ENCODE data around the gene MED17. TPM values are rescaled to one million over a fixed set of nuclear protein-coding genes. Genes with fewer than 3 reads are reported as not detected.

Gene MED17
- polyA plus RNA-seq, 1 donor from 2014 or later = 82.7 TPM

- peaks cover 11% of the 10 kb centered on the region for H3K36me3 ChIP-seq (ENCODE audit: insufficient read depth, low read length)
- no peaks in the 10 kb centered on the region for H3F3A ChIP-seq (ENCODE audit: insufficient read depth, low read length, poor library complexity, severe bottlenecking)
- peak overlapping the region; percentile 64 for H3K4me2 ChIP-seq (ENCODE audit: low read length)
- no peaks in the 10 kb centered on the region for H3K9me3 ChIP-seq (ENCODE audit: low read length)
- peaks cover 46% of the 10 kb centered on the region for H3K79me2 ChIP-seq (replicated peaks; ENCODE audit: insufficient read depth, low read length)
- H3K9me2 ChIP-seq (ENCODE audit: insufficient read depth, low read length) = no peaks in the 10 kb centered on the region
- no peak overlapping the region for H2AFZ ChIP-seq (ENCODE audit: low read depth, low read length)
- no peak overlapping the region for H3K9ac ChIP-seq (ENCODE audit: low read length)
- H3K27me3 ChIP-seq (ENCODE audit: insufficient read depth, low read depth, low read length) = no peaks in the 10 kb centered on the region
- H4K20me1 ChIP-seq (ENCODE audit: insufficient read depth) = no peaks in the 10 kb centered on the region
- TF ChIP-seq POLR2AphosphoS5 (IDR thresholded peaks at IDR 0.05) = no peak
- no peak for TF ChIP-seq CTCF (IDR thresholded peaks at IDR 0.05; ENCODE audit: poor library complexity, severe bottlenecking)
- TF ChIP-seq EZH2 (IDR thresholded peaks at IDR 0.05; ENCODE audit: borderline replicate concordance, insufficient read depth, low read length, poor library complexity, severe bottlenecking) = no peak
- TF ChIP-seq REST (IDR thresholded peaks at IDR 0.05; ENCODE audit: borderline replicate concordance) = no peak
- no peak for TF ChIP-seq RAD21 (conservative IDR thresholded peaks at IDR 0.05)
- no peak overlapping the region for H3K27ac ChIP-seq (ENCODE audit: low read length)
- H3K4me3 ChIP-seq (ENCODE audit: low read length) = peak overlapping the region; percentile 87
Measured at GRCh38 chr11:93738647-93739081, 45.4 kb upstream of the MED17 start.

GRCh38 chr11:93740031-93740729 is 43.9 kb upstream of the MED17 start:
- Histone ChIP-seq H3K4me3 (ENCODE audit: low read length) (peak overlapping the region; percentile 87), H3K9me3 (ENCODE audit: low read length) (no peaks in the 10 kb centered on the region)
- TF ChIP-seq EZH2 (IDR thresholded peaks at IDR 0.05; ENCODE audit: borderline replicate concordance, insufficient read depth, low read length, poor library complexity, severe bottlenecking) = no peak
- TF ChIP-seq RAD21 (conservative IDR thresholded peaks at IDR 0.05) = no peak
- no peak for TF ChIP-seq CTCF (IDR thresholded peaks at IDR 0.05; ENCODE audit: poor library complexity, severe bottlenecking)
- TF ChIP-seq REST (IDR thresholded peaks at IDR 0.05; ENCODE audit: borderline replicate concordance) = no peak
- no peak for TF ChIP-seq MXI1 (conservative IDR thresholded peaks at IDR 0.05; ENCODE audit: poor library complexity, severe bottlenecking)
- TF ChIP-seq TAF1 (IDR thresholded peaks at IDR 0.05; ENCODE audit: low read depth) = no peak
- TF ChIP-seq EP300 (conservative IDR thresholded peaks at IDR 0.05; ENCODE audit: poor library complexity, severe bottlenecking) = no peak
- TF ChIP-seq POLR2AphosphoS5 (IDR thresholded peaks at IDR 0.05) = no peak

More at GRCh38 chr11:93740031-93740729, 43.9 kb upstream of the MED17 start:
- Histone ChIP-seq H3K27ac (ENCODE audit: low read length) (peak overlapping the region; percentile 91), H3K9ac (ENCODE audit: low read length) (peak overlapping the region; percentile 92), H3K9me2 (ENCODE audit: insufficient read depth, low read length) (no peaks in the 10 kb centered on the region), H3F3A (ENCODE audit: insufficient read depth, low read length, poor library complexity, severe bottlenecking) (no peaks in the 10 kb centered on the region), H2AFZ (ENCODE audit: low read depth, low read length) (no peak overlapping the region), H3K4me2 (ENCODE audit: low read length) (peak overlapping the region; percentile 64), H3K36me3 (ENCODE audit: insufficient read depth, low read length) (peaks cover 7% of the 10 kb centered on the region), H3K79me2 (replicated peaks; ENCODE audit: insufficient read depth, low read length) (peaks cover 46% of the 10 kb centered on the region), H3K27me3 (ENCODE audit: insufficient read depth, low read depth, low read length) (no peaks in the 10 kb centered on the region), H4K20me1 (ENCODE audit: insufficient read depth) (no peaks in the 10 kb centered on the region)
